ENCODE results near the gene EXOC2.

The EXOC2 gene

DNA sequence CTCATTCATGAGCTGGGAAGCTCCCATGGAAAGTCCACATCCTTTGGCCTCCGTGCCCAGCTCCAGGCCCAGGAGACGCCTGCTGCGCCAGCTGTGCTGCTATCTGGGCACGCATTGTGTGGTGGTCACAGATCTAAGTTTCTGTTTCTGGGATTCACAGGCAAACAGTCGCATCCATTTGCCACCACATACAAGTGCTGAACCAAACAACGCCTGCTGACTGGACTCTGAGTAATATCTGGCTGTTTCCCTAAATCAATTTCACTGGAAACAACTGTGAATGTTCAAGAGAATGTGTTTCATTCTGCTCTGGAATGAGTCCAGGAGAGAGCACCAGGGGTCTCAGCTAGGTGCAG lies 255.9 kb downstream of the EXOC2 start:
- no peak for DNase-seq

DNA sequence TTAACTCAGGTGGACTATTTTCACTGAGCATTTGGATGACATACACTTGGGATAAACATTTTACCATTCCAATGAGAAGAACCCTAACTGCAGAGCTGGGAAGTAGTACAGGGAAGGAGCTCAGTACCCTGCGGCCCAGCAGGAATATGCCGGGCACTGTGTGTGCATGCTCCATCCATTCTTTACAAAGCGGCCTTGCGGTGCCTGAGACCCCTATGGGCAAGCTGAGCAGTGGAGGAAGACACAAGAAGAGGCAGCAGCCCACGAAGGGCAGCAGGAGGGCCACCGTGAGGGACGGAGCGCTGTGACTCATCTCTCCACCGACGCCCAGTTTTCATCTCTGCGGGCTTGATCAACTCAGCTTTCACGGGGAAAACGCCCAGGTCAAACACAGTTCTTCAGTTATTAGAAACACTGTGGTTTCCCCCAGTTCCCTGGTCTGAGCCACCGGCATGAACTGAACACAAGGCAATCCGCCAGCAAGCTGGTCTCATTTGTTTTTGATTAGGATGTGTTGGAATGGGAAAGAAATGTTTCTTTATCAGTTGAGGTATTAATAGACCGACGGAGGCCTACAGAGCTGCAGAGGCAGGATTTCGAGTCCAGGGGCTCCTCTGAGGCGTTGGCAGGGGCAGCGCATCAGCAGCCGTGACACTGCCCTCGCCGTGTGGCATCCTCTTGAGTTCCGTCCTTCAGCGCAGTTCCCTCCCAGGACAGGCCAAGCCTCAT lies 256.5 kb downstream of the EXOC2 start:
- no peak for DNase-seq

DNA sequence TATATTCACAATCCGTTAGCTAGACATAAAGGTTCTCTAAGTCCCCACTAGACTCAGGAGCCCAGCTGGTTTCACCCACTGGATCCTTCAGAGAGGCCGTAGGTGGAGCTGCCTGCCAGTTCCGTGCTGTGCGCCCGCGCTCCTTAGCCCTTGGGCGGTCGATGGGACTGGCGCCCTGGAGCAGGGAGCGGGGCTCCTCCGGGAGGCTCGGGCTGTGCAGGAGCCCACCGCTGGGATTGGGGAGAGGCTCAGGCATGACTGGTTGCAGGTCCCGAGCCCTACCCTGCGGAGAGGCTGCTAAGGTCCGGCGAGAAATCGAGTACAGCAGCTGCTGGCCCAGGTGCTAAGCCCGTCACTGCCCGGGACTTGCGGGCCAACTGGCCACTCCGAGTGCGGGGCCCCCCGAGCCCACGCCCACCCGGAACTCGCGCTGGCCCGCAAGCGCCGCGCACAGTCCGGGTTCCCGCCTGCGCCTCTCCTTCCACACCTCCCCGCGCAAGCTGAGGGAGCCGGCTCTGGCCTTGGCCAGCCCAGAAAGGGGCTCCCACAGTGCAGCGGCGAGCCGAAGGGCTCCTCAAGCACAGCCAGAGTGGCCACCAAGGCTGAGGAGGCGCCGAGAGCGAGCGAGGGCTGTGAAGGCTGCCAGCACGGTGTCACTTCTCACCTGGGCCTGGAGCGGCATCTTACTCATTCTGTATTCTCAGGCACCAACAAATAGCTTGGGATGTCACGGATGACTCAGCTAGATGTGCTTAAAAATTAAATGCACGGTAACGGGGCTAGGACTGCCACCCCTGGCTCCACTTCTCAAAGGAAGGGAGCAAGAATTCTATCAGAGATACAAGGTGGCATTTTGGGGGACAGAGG lies 257.3 kb downstream of the EXOC2 start:
- no peak for DNase-seq

All from activated CD4-positive, CD25-positive, alpha-beta regulatory T cell (primary cell).